CD14-positive monocyte (primary cell): ENCODE results near the gene NBPF8. TPM values are rescaled to one million over a fixed set of nuclear protein-coding genes. Genes with fewer than 3 reads are reported as not detected.
"Not testable (repeated sequence)": the region's sequence is repeated elsewhere in the genome, so short reads cannot be mapped to it uniquely, and the experiment has no call there.

Source experiments
- DNase-seq, 3 donors: peaks; one replicate each; pipeline ENCODE4 v3.0.0-alpha.2; 2011 to 2022
- H2AFZ ChIP-seq: 2 replicates; pipeline ENCODE4 v1.6.0; 2012; ENCODE audit warnings: mild to moderate bottlenecking, low read depth, low read length, inconsistent platforms; ENCODE audit not compliant: insufficient read depth, poor library complexity, severe bottlenecking
- H3K27ac ChIP-seq, 2 donors: 1 replicate in 1 of 2; 2 replicates in 1 of 2; pipeline ENCODE4 v1.5.1; 2012 to 2013; ENCODE audit warnings: low read length in 2 of 2, control low read depth in 1 of 2, inconsistent platforms in 1 of 2, low read depth in 1 of 2, mild to moderate bottlenecking in 1 of 2
- H3K27me3 ChIP-seq, 2 donors: one replicate each; pipeline versions ENCODE4 v1.6.0 to v1.6.1; 2011 to 2013; ENCODE audit warnings: low read length in 2 of 2; ENCODE audit not compliant: control insufficient read depth in 2 of 2, insufficient read depth in 2 of 2
- H3K36me3 ChIP-seq, 2 donors: replicated peaks in 1 of 2; 1 replicate in 1 of 2; 2 replicates in 1 of 2; pipeline versions ENCODE4 v1.5.1 to v1.6.1; 2012 to 2013; ENCODE audit warnings: low read length in 2 of 2, control low read depth in 1 of 2, inconsistent platforms in 1 of 2, mild to moderate bottlenecking in 1 of 2; ENCODE audit not compliant: insufficient read depth in 2 of 2, control insufficient read depth in 1 of 2
- H3K4me1 ChIP-seq, 2 donors: 1 replicate in 1 of 2; 2 replicates in 1 of 2; pipeline versions ENCODE4 v1.5.1 to v1.6.1; 2012 to 2013; ENCODE audit warnings: low read length in 2 of 2, control low read depth in 1 of 2, inconsistent platforms in 1 of 2, mild to moderate bottlenecking in 1 of 2, moderate library complexity in 1 of 2; ENCODE audit not compliant: insufficient read depth in 2 of 2, control insufficient read depth in 1 of 2
- H3K4me2 ChIP-seq: replicated peaks from 2 replicates; pipeline ENCODE3; 2012; ENCODE audit warnings: low read length, moderate library complexity, mild to moderate bottlenecking; ENCODE audit not compliant: poor library complexity, severe bottlenecking; ENCODE audit errors: extremely low read depth
- H3K4me3 ChIP-seq, 3 experiments: fragments of 200-600 bp in 1 of 3; sonication (generic) in 1 of 3; replicated peaks in 1 of 3; 1 replicate in 2 of 3; 2 replicates in 1 of 3; pipeline ENCODE4 v1.5.1; 2011 to 2013; ENCODE audit warnings: low read length in 3 of 3, mild to moderate bottlenecking in 3 of 3, control low read depth in 2 of 3, low read depth in 2 of 3, inconsistent platforms in 1 of 3, moderate library complexity in 1 of 3
- H3K79me2 ChIP-seq: 2 replicates; pipeline ENCODE4 v1.6.0; 2012; ENCODE audit warnings: mild to moderate bottlenecking, control low read depth, inconsistent platforms, low read length, moderate library complexity; ENCODE audit not compliant: insufficient read depth
- H3K9ac ChIP-seq: 2 replicates; pipeline ENCODE4 v1.6.0; 2017; ENCODE audit warnings: low read length, mild to moderate bottlenecking; ENCODE audit not compliant: insufficient read depth, poor library complexity, severe bottlenecking
- H3K9me3 ChIP-seq, 2 donors: replicated peaks in 1 of 2; 1 replicate in 1 of 2; 2 replicates in 1 of 2; pipeline versions ENCODE4 v1.5.1 to v1.6.1; 2012 to 2013; ENCODE audit warnings: low read length in 2 of 2, control low read depth in 1 of 2; ENCODE audit not compliant: control insufficient read depth in 1 of 2, insufficient read depth in 1 of 2
- H4K20me1 ChIP-seq: 2 replicates; pipeline ENCODE4 v1.6.0; 2012; ENCODE audit warnings: mild to moderate bottlenecking, low read length, control low read depth, moderate library complexity; ENCODE audit not compliant: insufficient read depth
- H3K27ac Mint-ChIP-seq, 7 donors: one replicate each; pipeline ENCODE4 v1.8.0; 2020; ENCODE audit warnings: mild to moderate bottlenecking in 7 of 7, mixed read lengths in 7 of 7, moderate library complexity in 6 of 7, inconsistent platforms in 2 of 7
- H3K27me3 Mint-ChIP-seq, 3 donors: one replicate each; pipeline ENCODE4 v1.8.0; 2021 to 2022; ENCODE audit warnings: low read depth in 3 of 3, mild to moderate bottlenecking in 3 of 3, mixed read lengths in 3 of 3, moderate library complexity in 3 of 3, inconsistent platforms in 1 of 3
- H3K36me3 Mint-ChIP-seq, 2 donors: one replicate each; pipeline ENCODE4 v1.8.0; 2020; ENCODE audit warnings: mixed read lengths in 2 of 2, inconsistent platforms in 1 of 2, mild to moderate bottlenecking in 1 of 2
- H3K4me1 Mint-ChIP-seq: one replicate; pipeline ENCODE4 v1.8.0; 2020; ENCODE audit warnings: mild to moderate bottlenecking, mixed read lengths
- H3K4me3 Mint-ChIP-seq, 2 donors: one replicate each; pipeline ENCODE4 v1.8.0; 2020; ENCODE audit warnings: mild to moderate bottlenecking in 2 of 2, mixed read lengths in 2 of 2, moderate library complexity in 1 of 2
- H3K9me3 Mint-ChIP-seq, 7 donors: one replicate each; pipeline ENCODE4 v1.8.0; 2020 to 2022; ENCODE audit warnings: mixed read lengths in 7 of 7, mild to moderate bottlenecking in 6 of 7, moderate library complexity in 6 of 7, inconsistent platforms in 2 of 7
- WGBS: methylation state at CpG from one replicate; pipeline ENCODE4 v1.1.5; 2013; ENCODE audit warnings: missing lambda C conversion rate; ENCODE audit not compliant: insufficient coverage; 5-methylcytosine and 5-hydroxymethylcytosine counted together
- intact Hi-C, 2 donors: fragments of 100-400 bp; cut with micrococcal nuclease; formaldehyde crosslinking; loops; one replicate each; pipeline versions ENCODE4 v1.15.0 to v1.15.1; 2023
- polyA plus RNA-seq, 3 donors: library from polyadenylated mRNA; depleted of rRNA in 1 of 3; unstranded in 2 of 3; stranded (reverse) in 1 of 3; fragments of 300-500 nt in 2 of 3; fragments of >200 nt in 1 of 3; fragmentation: Illumina TruSeq in 2 of 3; gene quantifications; 1 replicate in 2 of 3; 2 replicates in 1 of 3; pipeline ENCODE4 v1.2.3, GENCODE V29; 2012 to 2021

NBPF8 gene
- polyA plus RNA-seq, 3 donors, result 0.32 to 15.5 (median 0.44) TPM

DNA sequence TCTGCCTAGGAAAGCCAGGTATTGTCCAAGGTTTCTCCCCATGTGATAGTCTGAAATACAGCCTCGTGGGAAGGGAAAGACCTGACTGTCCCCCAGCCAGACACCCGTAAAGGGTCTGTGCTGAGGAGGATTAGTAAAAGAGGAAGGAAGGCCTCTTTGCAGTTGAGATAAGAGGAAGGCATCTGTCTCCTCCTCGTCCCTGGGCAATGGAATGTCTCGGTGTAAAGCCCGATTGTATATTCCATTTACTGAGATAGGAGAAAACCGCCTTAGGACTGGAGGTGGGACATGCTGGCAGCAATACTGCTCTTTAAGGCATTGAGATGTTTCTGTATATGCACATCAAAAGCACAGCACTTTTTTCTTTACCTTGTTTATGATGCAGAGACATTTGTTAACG, 10.2 kb downstream of the NBPF8 start:
- H3K4me1 Mint-ChIP-seq, H2AFZ ChIP-seq, H3K9me3 Mint-ChIP-seq, H3K4me3 Mint-ChIP-seq, H3K27me3 Mint-ChIP-seq, H3K4me2 ChIP-seq, DNase-seq, H3K79me2 ChIP-seq, H3K27ac Mint-ChIP-seq, H3K4me1 ChIP-seq, H3K27me3 ChIP-seq, H3K9me3 ChIP-seq, H3K4me3 ChIP-seq, H4K20me1 ChIP-seq, H3K9ac ChIP-seq, H3K27ac ChIP-seq, intact Hi-C loops: not testable (repeated sequence)
- peaks cover 11 to 14% of the 10 kb centered on the region in 2 donors for H3K36me3 Mint-ChIP-seq
- no CpG with 5 or more reads among the region's 7 CpGs for WGBS
- peaks cover 4 to 12% of the 10 kb centered on the region in 2 donors for H3K36me3 ChIP-seq

DNA sequence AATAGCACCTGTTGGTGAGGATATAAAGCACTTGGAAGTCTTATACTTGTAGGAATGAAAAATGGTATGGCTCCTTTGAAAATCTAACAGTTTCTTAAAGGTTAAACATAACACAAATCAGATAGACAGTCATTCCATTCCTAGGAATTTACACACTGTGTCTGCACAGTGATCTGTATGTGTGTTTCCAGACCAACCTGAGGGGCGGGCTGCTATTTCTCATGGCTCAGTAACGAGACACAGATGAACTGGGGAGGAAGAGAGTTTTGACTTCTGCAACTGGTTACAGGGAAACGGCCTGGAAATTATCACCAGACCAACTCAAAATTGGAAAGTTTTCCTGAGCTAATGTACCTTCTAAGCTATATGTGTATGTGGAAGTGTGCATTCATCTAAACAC, 16.8 kb downstream of the NBPF8 start:
- WGBS, result no CpG with 5 or more reads among the region's 3 CpGs
- H4K20me1 ChIP-seq, H3K9ac ChIP-seq, H3K4me2 ChIP-seq, H3K27ac ChIP-seq, intact Hi-C loops, H3K27me3 Mint-ChIP-seq, H3K9me3 ChIP-seq, H3K4me1 Mint-ChIP-seq, H3K27me3 ChIP-seq, H3K9me3 Mint-ChIP-seq, H3K79me2 ChIP-seq, H3K4me1 ChIP-seq, H3K4me3 Mint-ChIP-seq, H3K27ac Mint-ChIP-seq, H2AFZ ChIP-seq, H3K36me3 ChIP-seq, DNase-seq, H3K4me3 ChIP-seq, H3K36me3 Mint-ChIP-seq: not testable (repeated sequence)

DNA sequence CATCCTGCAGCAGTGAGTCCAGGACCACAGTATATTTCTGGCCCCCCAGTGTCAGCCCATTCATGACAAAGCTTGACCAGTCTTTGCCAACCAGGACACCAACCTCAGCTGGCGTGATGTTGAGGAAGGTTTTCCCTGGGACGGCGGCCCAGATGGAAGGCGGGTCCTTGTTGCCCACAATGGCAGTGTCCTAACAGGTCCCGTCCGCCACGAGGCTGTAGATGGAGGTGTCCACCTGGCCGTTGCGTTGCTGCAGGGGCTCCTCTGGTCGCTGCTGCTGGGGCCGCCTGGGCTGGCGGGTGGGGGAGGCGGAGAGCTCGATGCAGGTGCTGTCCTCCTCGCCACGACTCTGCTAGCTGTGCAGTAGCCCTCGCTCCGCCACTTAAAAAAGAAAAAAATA, 19.0 kb downstream of the NBPF8 start:
- H3K9me3 ChIP-seq, H3K4me2 ChIP-seq, H3K4me3 ChIP-seq, H4K20me1 ChIP-seq, H3K36me3 Mint-ChIP-seq, H3K27me3 Mint-ChIP-seq, H3K9me3 Mint-ChIP-seq, H3K79me2 ChIP-seq, H3K27ac ChIP-seq, H3K4me1 Mint-ChIP-seq, intact Hi-C loops, H3K36me3 ChIP-seq, H3K4me3 Mint-ChIP-seq, H3K4me1 ChIP-seq, H2AFZ ChIP-seq, H3K9ac ChIP-seq, DNase-seq, H3K27ac Mint-ChIP-seq, H3K27me3 ChIP-seq: not testable (repeated sequence)
- no CpG with 5 or more reads among the region's 18 CpGs for WGBS

DNA sequence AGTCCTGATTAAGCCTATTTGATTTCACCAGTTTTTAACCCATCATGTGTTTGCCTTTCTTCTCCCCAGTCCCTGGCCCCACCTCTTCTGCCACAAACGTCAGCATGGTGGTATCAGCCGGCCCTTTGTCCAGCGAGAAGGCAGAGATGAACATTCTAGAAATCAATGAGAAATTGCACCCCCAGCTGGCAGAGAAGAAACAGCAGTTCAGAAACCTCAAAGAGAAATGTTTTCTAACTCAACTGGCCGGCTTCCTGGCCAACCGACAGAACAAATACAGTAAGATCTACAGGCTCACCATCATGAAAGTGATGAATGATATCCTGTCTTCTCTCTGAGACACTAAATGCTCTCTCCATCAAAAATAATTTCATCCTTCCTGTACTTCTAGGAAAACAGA, 34.3 kb downstream of the NBPF8 start:
- H3K9ac ChIP-seq, H3K27me3 ChIP-seq, H3K36me3 ChIP-seq, intact Hi-C loops, H2AFZ ChIP-seq, H3K36me3 Mint-ChIP-seq, H3K4me1 Mint-ChIP-seq, H3K27me3 Mint-ChIP-seq, H3K4me2 ChIP-seq, H3K4me1 ChIP-seq, H3K9me3 ChIP-seq, H3K27ac Mint-ChIP-seq, H3K4me3 Mint-ChIP-seq, H3K4me3 ChIP-seq, H3K79me2 ChIP-seq, H3K27ac ChIP-seq, H4K20me1 ChIP-seq, H3K9me3 Mint-ChIP-seq, DNase-seq: not testable (repeated sequence)
- WGBS, result no CpG with 5 or more reads among the region's 5 CpGs
